Mesothelial cell of epicardium (in vitro differentiated cells): ENCODE measurements around the gene HSFX2. TPM values are rescaled to one million over a fixed set of nuclear protein-coding genes. Genes with fewer than 3 reads are reported as not detected.
"Not testable (repeated sequence)": the region's sequence is repeated elsewhere in the genome, so short reads cannot be mapped to it uniquely, and the experiment has no call there.

Experiments
- DNase-seq, 2 experiments: peaks; one replicate each; pipeline ENCODE4 v3.0.0; 2021; ENCODE audit warnings: low spot score in 2 of 2; ENCODE audit not compliant: unreplicated experiment in 2 of 2
- H3K27ac Mint-ChIP-seq: 2 replicates; pipeline ENCODE4 v1.8.0; 2021; ENCODE audit warnings: mixed read lengths
- H3K27me3 Mint-ChIP-seq: 2 replicates; pipeline ENCODE4 v1.8.0; 2021; ENCODE audit warnings: low read depth, mixed read lengths
- H3K36me3 Mint-ChIP-seq: 2 replicates; pipeline ENCODE4 v1.8.0; 2021; ENCODE audit warnings: mixed read lengths
- H3K4me1 Mint-ChIP-seq: 2 replicates; pipeline ENCODE4 v1.8.0; 2021; ENCODE audit warnings: mixed read lengths
- H3K4me3 Mint-ChIP-seq: 2 replicates; pipeline ENCODE4 v1.8.0; 2021; ENCODE audit warnings: mild to moderate bottlenecking, moderate library complexity, mixed read lengths
- H3K9me3 Mint-ChIP-seq: 2 replicates; pipeline ENCODE4 v1.8.0; 2021; ENCODE audit warnings: mixed read lengths
- total RNA-seq: library from RNA; stranded (reverse); gene quantifications from 3 replicates; pipeline ENCODE4 v1.2.1, GENCODE V29; 2021

HSFX2 gene
- total RNA-seq, 1 donor from 2014 or later, result not detected

DNA sequence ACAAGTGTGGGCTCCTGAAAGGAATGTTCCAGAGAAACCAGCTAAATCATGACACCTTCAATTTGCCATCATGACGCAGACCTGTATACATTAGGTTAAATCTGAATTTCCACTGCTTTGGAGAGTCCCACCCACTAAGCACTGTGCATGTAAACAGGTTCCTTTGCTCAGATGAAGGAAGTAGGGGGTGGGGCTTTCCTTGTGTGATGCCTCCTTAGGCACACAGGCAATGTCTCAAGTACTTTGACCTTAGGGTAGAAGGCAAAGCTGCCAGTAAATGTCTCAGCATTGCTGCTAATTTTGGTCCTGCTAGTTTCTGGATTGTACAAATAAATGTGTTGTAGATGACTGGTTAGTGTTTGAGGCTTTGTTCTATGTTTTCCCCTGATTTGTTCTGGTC is 48.2 kb downstream of the HSFX2 start:
- H3K9me3 Mint-ChIP-seq, H3K27ac Mint-ChIP-seq, H3K4me3 Mint-ChIP-seq, DNase-seq, H3K27me3 Mint-ChIP-seq, H3K4me1 Mint-ChIP-seq, H3K36me3 Mint-ChIP-seq: not testable (repeated sequence)

DNA sequence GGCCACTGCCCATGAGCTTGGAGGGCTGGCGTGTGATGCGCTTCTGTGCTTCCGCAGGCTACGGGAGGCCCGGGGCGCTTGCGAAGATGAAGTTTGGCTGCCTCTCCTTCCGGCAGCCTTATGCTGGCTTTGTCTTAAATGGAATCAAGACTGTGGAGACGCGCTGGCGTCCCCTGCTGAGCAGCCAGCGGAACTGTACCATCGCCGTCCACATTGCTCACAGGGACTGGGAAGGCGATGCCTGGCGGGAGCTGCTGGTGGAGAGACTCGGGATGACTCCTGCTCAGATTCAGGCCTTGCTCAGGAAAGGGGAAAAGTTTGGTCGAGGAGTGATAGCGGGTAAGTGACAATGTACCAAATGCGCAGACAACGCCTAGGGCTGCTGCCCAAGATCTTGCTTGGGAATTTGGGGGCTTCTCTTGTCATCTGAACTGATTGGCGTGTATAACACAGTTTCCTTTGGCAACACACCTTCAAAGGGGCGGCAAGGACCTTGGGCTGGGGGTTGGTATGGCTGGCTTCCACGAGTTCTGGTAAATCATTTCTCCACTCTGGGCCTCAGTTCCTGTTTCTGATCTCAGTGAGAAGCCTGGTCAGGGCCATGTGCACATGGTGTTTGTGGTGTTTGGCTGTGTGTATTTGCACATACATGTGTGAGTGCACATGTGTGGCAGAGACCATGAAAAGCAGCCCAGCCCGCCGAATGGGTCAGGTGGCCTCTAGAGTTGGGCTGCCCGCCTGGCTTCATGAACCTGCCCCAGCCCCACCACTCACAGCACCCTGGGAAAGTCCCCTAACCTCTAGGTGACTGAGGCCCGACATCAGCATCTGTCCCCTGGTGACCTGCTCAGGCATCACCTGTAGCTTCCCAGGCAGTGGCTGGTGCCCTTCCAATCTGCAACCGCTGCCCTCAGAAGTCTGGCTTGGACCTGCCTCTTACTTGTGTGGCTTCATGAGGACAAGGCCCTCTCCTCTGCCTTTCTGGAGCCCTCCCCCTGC is 49.3 kb downstream of the HSFX2 start:
- not testable (repeated sequence) for H3K27me3 Mint-ChIP-seq, H3K9me3 Mint-ChIP-seq, H3K36me3 Mint-ChIP-seq, H3K4me3 Mint-ChIP-seq, H3K4me1 Mint-ChIP-seq, DNase-seq, H3K27ac Mint-ChIP-seq

Other genes starting within 250 kb of the HSFX2 start
- 42.9 to 44.0 TPM (median 43.3 TPM) in 3 replicates for gene IDS, start 90.0 kb downstream of the HSFX2 start, total RNA-seq
- 13.8 to 15.9 TPM (median 13.9 TPM) in 3 replicates for gene EOLA1, start 54.3 kb downstream of the HSFX2 start, total RNA-seq
- not detected in 3 replicates for gene HSFX3, start 45.4 kb downstream of the HSFX2 start, total RNA-seq
- gene MAGEA9B, start 7.9 kb downstream of the HSFX2 start, total RNA-seq, result not detected in 3 replicates
- 26.8 to 29.9 TPM (median 29.3 TPM) in 3 replicates for gene TMEM185A, start 36.5 kb upstream of the HSFX2 start, total RNA-seq
- gene MAGEA11, start 116.7 kb upstream of the HSFX2 start, total RNA-seq, result not detected in 3 replicates
- gene HSFX1, start 178.8 kb upstream of the HSFX2 start, total RNA-seq, result 1.9 to 2.1 TPM (median 2.0 TPM) in 3 replicates
- not detected in 3 replicates for gene MAGEA9, start 186.6 kb upstream of the HSFX2 start, total RNA-seq